Posterior cingulate gyrus (tissue), 11 donors: ENCODE data around the gene NEURL3.

ENCODE experiments used
- DNase-seq, 10 donors: peaks; one replicate each; pipeline versions ENCODE4 v3.0.0 to v3.0.0-alpha.2; 2020 to 2021; ENCODE audit warnings: mixed read lengths in 3 of 10
- intact Hi-C: fragments of 100-400 bp; cut with DNase I; formaldehyde crosslinking; loops from one replicate; pipeline ENCODE4 v1.15.1; 2023

Gene NEURL3

GRCh38 chr2:96529376-96530143 lies 24.4 kb upstream of the NEURL3 start:
- intact Hi-C loops = no loop called here
- DNase-seq = peak in 4 of 10 donors; percentile 8 to 81 (median 44)

- intact Hi-C loops = no loop called here
- peak in 4 of 10 donors; percentile 2 to 76 (median 33) for DNase-seq
Measured at GRCh38 chr2:96528700-96529375, 23.7 kb upstream of the NEURL3 start.

- intact Hi-C loops = no loop called here
- peak in 6 of 10 donors; percentile 9 to 92 (median 48) for DNase-seq
Measured at GRCh38 chr2:96528006-96528699, 23.0 kb upstream of the NEURL3 start.

- peak in 4 of 10 donors; percentile 6 to 83 (median 35) for DNase-seq
- intact Hi-C loops = no loop called here
Measured at GRCh38 chr2:96527286-96528005, 22.3 kb upstream of the NEURL3 start.

- intact Hi-C loops = no loop called here
- peak in 4 of 10 donors; percentile 5 to 52 (median 29) for DNase-seq
Measured at GRCh38 chr2:96526615-96527285, 21.6 kb upstream of the NEURL3 start.

GRCh38 chr2:96526101-96526591 lies 21.0 kb upstream of the NEURL3 start:
- DNase-seq = peak in 4 of 10 donors; percentile 8 to 79 (median 39)
- intact Hi-C loops = no loop called here

- intact Hi-C loops = no loop called here
- DNase-seq = peak in 1 of 10 donors; percentile 44
Measured at GRCh38 chr2:96525211-96525507, 20.0 kb upstream of the NEURL3 start.

GRCh38 chr2:96524482-96525210 lies 19.5 kb upstream of the NEURL3 start:
- DNase-seq = peak in 3 of 10 donors; percentile 4 to 64 (median 35)
- intact Hi-C loops = no loop called here

GRCh38 chr2:96523659-96524481 lies 18.7 kb upstream of the NEURL3 start:
- peak in 3 of 10 donors; percentile 1 to 72 (median 66) for DNase-seq
- intact Hi-C loops = no loop called here

- intact Hi-C loops = no loop called here
Measured at GRCh38 chr2:96522304-96523203, 17.4 kb upstream of the NEURL3 start.

GRCh38 chr2:96521219-96521618 lies 16.1 kb upstream of the NEURL3 start:
- intact Hi-C loops = no loop called here
- DNase-seq = peak in 1 of 10 donors; percentile 7

More at GRCh38 chr2:96522304-96523203, 17.4 kb upstream of the NEURL3 start:
- DNase-seq = peak in 3 of 10 donors; percentile 9 to 74 (median 32)

- intact Hi-C loops = no loop called here
- DNase-seq = no peak
Measured at GRCh38 chr2:96520697-96521096, 15.5 kb upstream of the NEURL3 start.

- peak in 1 of 10 donors; percentile 18 for DNase-seq
- intact Hi-C loops = no loop called here
Measured at GRCh38 chr2:96520231-96520630, 15.1 kb upstream of the NEURL3 start.

GRCh38 chr2:96517079-96517478 lies 11.9 kb upstream of the NEURL3 start:
- intact Hi-C loops = no loop called here
- no peak for DNase-seq

GRCh38 chr2:96514521-96514920 lies 9.4 kb upstream of the NEURL3 start:
- no peak for DNase-seq
- intact Hi-C loops = no loop called here

- no peak for DNase-seq
- intact Hi-C loops = no loop called here
Measured at GRCh38 chr2:96512341-96512740, 7.2 kb upstream of the NEURL3 start.

GRCh38 chr2:96511851-96512250 lies 6.7 kb upstream of the NEURL3 start:
- DNase-seq = no peak
- intact Hi-C loops = no loop called here
